ENCODE results near the gene GAL3ST3. TPM values are rescaled to one million over a fixed set of nuclear protein-coding genes. Genes with fewer than 3 reads are reported as not detected.
"Not testable (repeated sequence)": the region's sequence is repeated elsewhere in the genome, so short reads cannot be mapped to it uniquely, and the experiment has no call there.

Gene GAL3ST3
- total RNA-seq, 2 donors from 2014 or later, result 0.66 to 2.6 TPM

DNA sequence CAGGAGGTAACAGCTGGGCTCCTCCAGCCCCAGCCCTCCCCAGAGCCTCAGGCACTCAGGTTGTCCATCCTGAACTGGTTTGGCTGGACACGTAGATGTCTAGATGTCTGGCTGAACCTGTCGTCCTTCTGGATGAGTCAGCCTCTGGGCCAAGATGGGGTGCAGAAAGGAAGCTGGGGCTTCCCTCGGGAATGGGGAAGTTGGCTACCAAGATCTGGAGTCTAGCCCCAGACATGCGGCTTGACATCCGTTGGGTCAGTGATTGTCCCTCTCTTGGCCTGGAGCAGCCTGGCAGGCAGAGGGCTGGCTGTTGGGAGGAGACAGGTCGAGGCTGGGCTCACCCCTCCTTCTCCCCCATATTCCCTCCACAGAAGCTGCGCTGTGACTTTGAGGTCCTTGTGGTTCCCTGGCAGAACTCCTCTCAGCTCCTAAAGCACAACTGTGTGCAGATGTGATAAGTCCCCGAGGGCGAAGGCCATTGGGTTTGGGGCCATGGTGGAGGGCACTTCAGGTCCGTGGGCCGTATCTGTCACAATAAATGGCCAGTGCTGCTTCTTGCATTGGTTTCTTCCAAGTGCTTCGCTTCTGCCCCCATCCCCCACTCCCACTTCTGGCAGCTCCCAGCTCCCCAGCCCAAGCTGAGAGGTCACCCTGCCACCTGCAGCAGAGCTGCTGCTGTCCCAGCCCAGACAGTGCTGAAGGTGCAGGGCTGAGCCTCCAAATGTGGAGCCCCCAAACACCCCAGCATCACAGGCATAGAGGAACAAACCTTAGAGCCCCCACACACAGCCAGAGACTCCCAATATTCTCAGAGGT, 35.8 kb downstream of the GAL3ST3 start:
- WGBS, 2 donors, result 45 to 65% methylated on average over 7 to 12 of the region's 12 CpGs
- no peak for TF ChIP-seq POLR2A (IDR thresholded peaks at IDR 0.05)
- no peak for TF ChIP-seq CTCF (IDR thresholded peaks at IDR 0.05)
- peak in 1 of 4 donors; percentile 42 for DNase-seq
- Histone ChIP-seq H3K27me3 (no peaks in the 10 kb centered on the region), H3K9me3 (no peaks in the 10 kb centered on the region), H3K4me3 (no peak overlapping the region), H3K36me3 (replicated peaks in 1 of 2; ENCODE audit: insufficient read depth in 1 of 2, low read depth in 2 of 2) (no peaks in the 10 kb centered on the region), H3K4me1 (no peaks in the 10 kb centered on the region), H3K27ac (no peak overlapping the region)
- intact Hi-C loops (cut with DNase I), result no loop called here
- ATAC-seq, result no peak

GRCh38 chr11:66012371-66012945, 36.5 kb downstream of the GAL3ST3 start:
- Histone ChIP-seq H3K27ac (no peak overlapping the region), H3K4me1 (no peaks in the 10 kb centered on the region), H3K9me3 (no peaks in the 10 kb centered on the region), H3K36me3 (replicated peaks in 1 of 2; ENCODE audit: insufficient read depth in 1 of 2, low read depth in 2 of 2) (no peaks in the 10 kb centered on the region), H3K27me3 (no peaks in the 10 kb centered on the region), H3K4me3 (no peak overlapping the region)
- TF ChIP-seq POLR2A (IDR thresholded peaks at IDR 0.05), result no peak
- TF ChIP-seq CTCF (IDR thresholded peaks at IDR 0.05), result no peak
- DNase-seq (no peak), ATAC-seq (no peak)
- intact Hi-C loops (cut with DNase I), result no loop called here
- 38 to 65% methylated on average over 4 to 11 of the region's 12 CpGs for WGBS, 2 donors

- H3K4me3 ChIP-seq, result no peak within 1 kb of the TSS
- TF ChIP-seq POLR2A (IDR thresholded peaks at IDR 0.05), result no peak
- no peak for TF ChIP-seq CTCF (IDR thresholded peaks at IDR 0.05)
- no peaks in the 10 kb centered on the region for H3K27me3 ChIP-seq
- intact Hi-C loops (cut with DNase I), result no loop called here
- H3K36me3 ChIP-seq (replicated peaks in 1 of 2; ENCODE audit: insufficient read depth in 1 of 2, low read depth in 2 of 2), result no peaks in the 10 kb centered on the region
- no peaks in the 10 kb centered on the region for H3K4me1 ChIP-seq
- DNase-seq, result no peak
- peak; percentile 31 for ATAC-seq
- 6% methylated on average over 61 of the region's 61 CpGs; no CpG with 5 or more reads in 1 of the 2 donors for WGBS, 2 donors
- peak within 1 kb of the TSS in 3 of 4 donors; percentile 45 to 51 (median 49) for H3K27ac ChIP-seq
- no peaks in the 10 kb centered on the region for H3K9me3 ChIP-seq
Observed at GRCh38 chr11:66011785-66012303, 37.1 kb downstream of the GAL3ST3 start, which contains the start of gene CST6. Gene CST6, plus strand, starts transcription at chr11:66012008. Its CDS starts 37 bp downstream, at chr11:66012045.

- no peaks in the 10 kb centered on the region for H3K27me3 ChIP-seq
- no peak overlapping the region for H3K4me3 ChIP-seq
- H3K9me3 ChIP-seq, result no peaks in the 10 kb centered on the region
- TF ChIP-seq CTCF (IDR thresholded peaks at IDR 0.05) (no peak), POLR2A (IDR thresholded peaks at IDR 0.05) (no peak)
- DNase-seq, result peak; percentile 43 to 76 (median 54)
- 8 to 32% methylated on average over 2 to 14 of the region's 14 CpGs for WGBS, 2 donors
- peak overlapping the region in 3 of 4 donors; percentile 45 to 51 (median 49) for H3K27ac ChIP-seq
- H3K4me1 ChIP-seq, result no peaks in the 10 kb centered on the region
- intact Hi-C loops (cut with DNase I), result no loop called here
- no peaks in the 10 kb centered on the region for H3K36me3 ChIP-seq (replicated peaks in 1 of 2; ENCODE audit: insufficient read depth in 1 of 2, low read depth in 2 of 2)
- ATAC-seq, result peak; percentile 78
Observed at GRCh38 chr11:66011239-66011784, 37.6 kb downstream of the GAL3ST3 start.

DNA sequence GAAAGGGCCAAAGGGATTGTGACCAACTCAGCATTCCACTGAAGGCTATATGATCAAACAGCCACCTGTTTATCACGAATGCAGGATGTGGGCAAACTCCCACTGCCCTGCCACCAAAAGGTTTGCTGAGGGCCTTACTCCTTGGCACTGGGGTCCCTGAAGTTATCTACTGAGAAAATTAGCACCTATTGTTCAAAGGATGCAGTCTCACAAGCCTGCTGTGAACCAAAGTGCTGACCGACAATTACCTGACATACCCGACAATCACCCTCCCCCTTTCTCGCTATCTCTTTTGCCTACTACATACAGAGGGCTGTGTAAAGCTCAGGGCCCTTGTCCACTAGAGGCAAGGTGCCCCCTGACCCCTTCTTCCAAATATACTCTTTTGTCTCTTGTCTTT, 38.9 kb downstream of the GAL3ST3 start:
- WGBS, 2 donors, result 71 to 80% methylated on average over 4 of the region's 4 CpGs
- H3K4me1 ChIP-seq; H3K4me3 ChIP-seq; DNase-seq; intact Hi-C loops (cut with DNase I); H3K27me3 ChIP-seq; H3K27ac ChIP-seq; ATAC-seq; H3K36me3 ChIP-seq (replicated peaks in 1 of 2; ENCODE audit: insufficient read depth in 1 of 2, low read depth in 2 of 2); H3K9me3 ChIP-seq: not testable (repeated sequence)

Data from body of pancreas (tissue), 4 donors.